ENCODE data around the gene WDR93.

DNA sequence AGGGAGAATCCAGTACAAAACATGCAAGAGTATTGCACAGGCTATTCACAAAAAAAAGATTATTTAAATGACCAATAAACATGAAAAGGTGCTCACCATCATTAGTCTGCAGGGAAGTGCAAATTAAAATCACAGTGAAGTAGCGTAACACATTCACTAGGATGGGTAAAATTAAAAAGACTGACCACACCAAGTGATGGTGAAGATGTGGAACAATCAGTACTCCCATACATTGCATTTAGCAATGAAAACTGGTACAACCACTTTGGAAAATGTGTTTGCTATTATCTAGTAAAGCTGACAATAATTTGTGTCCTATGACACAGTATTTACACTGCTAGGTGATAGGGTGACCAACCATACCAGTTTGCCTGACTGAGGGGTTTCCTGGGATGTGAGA, 34.0 kb downstream of the WDR93 start:
- TF ChIP-seq POLR2AphosphoS5 (IDR thresholded peaks at IDR 0.05; ENCODE audit: low read depth, low read length) (no peak), TAF1 (IDR thresholded peaks at IDR 0.05; ENCODE audit: borderline replicate concordance, insufficient read depth, low read length) (no peak)

All from PFSK-1 (cell line).